ENCODE measurements around the gene MACF1. TPM values are rescaled to one million over a fixed set of nuclear protein-coding genes. Genes with fewer than 3 reads are reported as not detected.

The MACF1 gene
- total RNA-seq, 1 donor from 2014 or later = 694 TPM

DNA sequence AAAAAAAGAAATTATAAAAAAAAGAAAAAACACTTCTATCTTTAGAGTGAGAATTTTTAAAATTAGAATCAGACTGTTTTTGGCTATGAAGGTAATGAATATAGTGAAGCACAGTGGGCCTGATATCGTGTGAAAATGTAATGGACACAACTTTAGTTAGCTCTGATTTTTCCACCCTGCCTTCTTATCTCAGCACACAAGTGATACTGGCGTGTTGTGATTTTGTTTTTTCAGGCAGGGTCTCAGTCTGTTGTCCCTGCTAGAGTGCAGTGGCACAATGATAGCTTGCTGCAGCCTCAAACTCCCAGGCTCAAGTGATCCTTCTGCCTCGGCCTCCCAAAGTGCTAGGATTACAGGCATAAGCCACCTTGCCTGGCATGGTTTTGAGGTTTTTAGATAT is 22.3 kb downstream of the MACF1 start:
- H3K36me3 Mint-ChIP-seq (ENCODE audit: low read depth, unreplicated experiment) = no peaks in the 10 kb centered on the region
- H3K4me1 ChIP-seq (ENCODE audit: insufficient read depth, low read length) = peaks cover 9% of the 10 kb centered on the region
- no peak for FAIRE-seq
- H3K27ac Mint-ChIP-seq (ENCODE audit: unreplicated experiment) = no peak overlapping the region
- H3K27ac ChIP-seq (ENCODE audit: low read depth, low read length) = no peak overlapping the region
- no peaks in the 10 kb centered on the region for H3K27me3 ChIP-seq (ENCODE audit: insufficient read depth, low read length)
- no peaks in the 10 kb centered on the region for H3K9me3 ChIP-seq (ENCODE audit: insufficient read depth, low read depth, low read length)
- H3K27me3 Mint-ChIP-seq (ENCODE audit: low read depth, unreplicated experiment) = no peaks in the 10 kb centered on the region
- no peak overlapping the region for H3K4me3 Mint-ChIP-seq (ENCODE audit: unreplicated experiment)
- DNase-seq (ENCODE audit: low read depth) = no peak
- H4K20me1 ChIP-seq (ENCODE audit: insufficient read depth, low read length) = peaks cover 91% of the 10 kb centered on the region
- no peaks in the 10 kb centered on the region for H3K36me3 ChIP-seq (ENCODE audit: insufficient read depth, low read length)
- H3K9me3 Mint-ChIP-seq (ENCODE audit: unreplicated experiment) = peaks cover 2% of the 10 kb centered on the region
- H3K4me3 ChIP-seq (ENCODE audit: insufficient read depth, low read depth, low read length) = no peak overlapping the region
- peaks cover 45% of the 10 kb centered on the region for H3K4me1 Mint-ChIP-seq (ENCODE audit: low read depth, unreplicated experiment)
- H3K79me2 ChIP-seq (ENCODE audit: insufficient read depth, low read length) = peaks cover 98% of the 10 kb centered on the region
- no peak overlapping the region for H2AFZ ChIP-seq (ENCODE audit: low read depth, low read length)
- TF ChIP-seq EZH2 (IDR thresholded peaks at IDR 0.05; ENCODE audit: insufficient read depth, low read length) = no peak
- TF ChIP-seq, protein P1, sequence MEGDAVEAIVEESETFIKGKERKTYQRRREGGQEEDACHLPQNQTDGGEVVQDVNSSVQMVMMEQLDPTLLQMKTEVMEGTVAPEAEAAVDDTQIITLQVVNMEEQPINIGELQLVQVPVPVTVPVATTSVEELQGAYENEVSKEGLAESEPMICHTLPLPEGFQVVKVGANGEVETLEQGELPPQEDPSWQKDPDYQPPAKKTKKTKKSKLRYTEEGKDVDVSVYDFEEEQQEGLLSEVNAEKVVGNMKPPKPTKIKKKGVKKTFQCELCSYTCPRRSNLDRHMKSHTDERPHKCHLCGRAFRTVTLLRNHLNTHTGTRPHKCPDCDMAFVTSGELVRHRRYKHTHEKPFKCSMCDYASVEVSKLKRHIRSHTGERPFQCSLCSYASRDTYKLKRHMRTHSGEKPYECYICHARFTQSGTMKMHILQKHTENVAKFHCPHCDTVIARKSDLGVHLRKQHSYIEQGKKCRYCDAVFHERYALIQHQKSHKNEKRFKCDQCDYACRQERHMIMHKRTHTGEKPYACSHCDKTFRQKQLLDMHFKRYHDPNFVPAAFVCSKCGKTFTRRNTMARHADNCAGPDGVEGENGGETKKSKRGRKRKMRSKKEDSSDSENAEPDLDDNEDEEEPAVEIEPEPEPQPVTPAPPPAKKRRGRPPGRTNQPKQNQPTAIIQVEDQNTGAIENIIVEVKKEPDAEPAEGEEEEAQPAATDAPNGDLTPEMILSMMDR (IDR thresholded peaks at IDR 0.05; ENCODE audit: insufficient read depth, low read depth, low read length) = no peak
- no peak overlapping the region for H3K9ac ChIP-seq (ENCODE audit: low read length)
- H3K4me2 ChIP-seq (ENCODE audit: low read length) = no peak overlapping the region

DNA sequence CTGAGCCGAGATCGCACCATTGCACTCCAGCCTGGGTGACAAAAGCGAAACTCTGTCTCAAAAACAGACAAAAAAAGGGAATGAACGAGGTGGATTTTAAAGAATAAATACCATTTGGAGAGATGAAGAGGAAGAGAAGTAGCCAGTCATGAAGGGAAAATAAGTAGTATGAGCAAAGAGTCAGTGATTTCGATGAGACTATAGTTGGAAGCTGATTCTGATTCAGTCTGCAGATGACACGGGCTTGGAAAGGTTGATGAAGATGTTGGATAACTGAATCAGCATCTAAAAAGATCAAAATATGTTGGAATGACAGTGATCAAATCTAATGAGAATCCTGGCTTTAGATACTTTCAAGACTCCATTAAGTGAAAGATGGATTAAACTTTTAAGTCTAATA is 23.8 kb downstream of the MACF1 start:
- H3K4me2 ChIP-seq (ENCODE audit: low read length) = no peak overlapping the region
- H4K20me1 ChIP-seq (ENCODE audit: insufficient read depth, low read length) = peaks cover 86% of the 10 kb centered on the region
- no peak overlapping the region for H3K27ac ChIP-seq (ENCODE audit: low read depth, low read length)
- peaks cover 9% of the 10 kb centered on the region for H3K4me1 ChIP-seq (ENCODE audit: insufficient read depth, low read length)
- H3K9me3 Mint-ChIP-seq (ENCODE audit: unreplicated experiment) = no peaks in the 10 kb centered on the region
- H2AFZ ChIP-seq (ENCODE audit: low read depth, low read length) = no peak overlapping the region
- peaks cover 5% of the 10 kb centered on the region for H3K36me3 ChIP-seq (ENCODE audit: insufficient read depth, low read length)
- H3K4me3 Mint-ChIP-seq (ENCODE audit: unreplicated experiment) = no peak overlapping the region
- TF ChIP-seq EZH2 (IDR thresholded peaks at IDR 0.05; ENCODE audit: insufficient read depth, low read length) = no peak
- TF ChIP-seq, protein P1 (IDR thresholded peaks at IDR 0.05; ENCODE audit: insufficient read depth, low read depth, low read length) = no peak
- H3K79me2 ChIP-seq (ENCODE audit: insufficient read depth, low read length) = peaks cover 95% of the 10 kb centered on the region
- peaks cover 41% of the 10 kb centered on the region for H3K4me1 Mint-ChIP-seq (ENCODE audit: low read depth, unreplicated experiment)
- H3K9me3 ChIP-seq (ENCODE audit: insufficient read depth, low read depth, low read length) = no peaks in the 10 kb centered on the region
- peaks cover 6% of the 10 kb centered on the region for H3K36me3 Mint-ChIP-seq (ENCODE audit: low read depth, unreplicated experiment)
- no peak overlapping the region for H3K27ac Mint-ChIP-seq (ENCODE audit: unreplicated experiment)
- no peak overlapping the region for H3K9ac ChIP-seq (ENCODE audit: low read length)
- no peak for FAIRE-seq
- no peak for DNase-seq (ENCODE audit: low read depth)
- no peaks in the 10 kb centered on the region for H3K27me3 ChIP-seq (ENCODE audit: insufficient read depth, low read length)
- H3K27me3 Mint-ChIP-seq (ENCODE audit: low read depth, unreplicated experiment) = no peaks in the 10 kb centered on the region
- no peak overlapping the region for H3K4me3 ChIP-seq (ENCODE audit: insufficient read depth, low read depth, low read length)

DNA sequence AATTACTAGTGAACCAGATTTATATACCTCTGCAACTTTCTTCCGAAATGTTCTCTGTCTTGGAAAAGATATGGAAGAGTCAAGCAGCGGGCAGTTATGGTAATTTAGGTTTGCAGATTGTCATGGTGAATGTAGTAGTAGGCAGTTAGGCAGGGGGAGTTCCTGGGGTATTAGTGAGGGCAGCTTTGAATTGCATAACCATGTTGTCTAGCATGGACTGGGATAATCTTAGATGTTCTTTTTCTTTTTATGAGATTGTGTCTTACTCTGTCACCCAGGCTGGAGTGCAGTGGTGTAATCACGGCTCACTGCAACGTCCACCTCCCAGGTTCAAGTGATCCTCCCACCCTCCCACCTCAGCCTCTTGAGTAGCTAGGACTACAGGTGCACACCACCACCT is 25.0 kb downstream of the MACF1 start:
- peaks cover 5% of the 10 kb centered on the region for H3K36me3 ChIP-seq (ENCODE audit: insufficient read depth, low read length)
- no peak overlapping the region for H2AFZ ChIP-seq (ENCODE audit: low read depth, low read length)
- no peak for DNase-seq (ENCODE audit: low read depth)
- no peak for FAIRE-seq
- Mint-ChIP-seq H3K27ac (ENCODE audit: unreplicated experiment) (no peak overlapping the region), H3K4me1 (ENCODE audit: low read depth, unreplicated experiment) (peaks cover 34% of the 10 kb centered on the region), H3K36me3 (ENCODE audit: low read depth, unreplicated experiment) (peaks cover 8% of the 10 kb centered on the region), H3K9me3 (ENCODE audit: unreplicated experiment) (no peaks in the 10 kb centered on the region), H3K27me3 (ENCODE audit: low read depth, unreplicated experiment) (no peaks in the 10 kb centered on the region), H3K4me3 (ENCODE audit: unreplicated experiment) (no peak overlapping the region)
- no peaks in the 10 kb centered on the region for H3K27me3 ChIP-seq (ENCODE audit: insufficient read depth, low read length)
- no peak overlapping the region for H3K9ac ChIP-seq (ENCODE audit: low read length)
- H3K4me1 ChIP-seq (ENCODE audit: insufficient read depth, low read length) = peaks cover 9% of the 10 kb centered on the region
- H3K9me3 ChIP-seq (ENCODE audit: insufficient read depth, low read depth, low read length) = no peaks in the 10 kb centered on the region
- H3K27ac ChIP-seq (ENCODE audit: low read depth, low read length) = no peak overlapping the region
- peaks cover 85% of the 10 kb centered on the region for H3K79me2 ChIP-seq (ENCODE audit: insufficient read depth, low read length)
- no peak overlapping the region for H3K4me3 ChIP-seq (ENCODE audit: insufficient read depth, low read depth, low read length)
- H3K4me2 ChIP-seq (ENCODE audit: low read length) = no peak overlapping the region
- no peak for TF ChIP-seq EZH2 (IDR thresholded peaks at IDR 0.05; ENCODE audit: insufficient read depth, low read length)
- TF ChIP-seq, protein P1 (IDR thresholded peaks at IDR 0.05; ENCODE audit: insufficient read depth, low read depth, low read length) = no peak
- peaks cover 76% of the 10 kb centered on the region for H4K20me1 ChIP-seq (ENCODE audit: insufficient read depth, low read length)
